GM21723 (cell line): ENCODE data around the gene COPG2.

Experiments
- ATAC-seq: cut with Tn5 transposase; IDR thresholded peaks from one replicate; pipeline ENCODE4 v1.9.1; 2021; ENCODE audit warnings: mild to moderate bottlenecking, moderate library complexity; ENCODE audit not compliant: unreplicated experiment

Gene COPG2

GRCh38 chr7:130476297-130477150, 192.0 kb downstream of the COPG2 start:
- ATAC-seq, result peak; percentile 95

GRCh38 chr7:130475776-130476175, 192.8 kb downstream of the COPG2 start:
- ATAC-seq, result no peak

- no peak for ATAC-seq
These were observed 194.7 kb downstream of the COPG2 start for GRCh38 chr7:130473876-130474275.

- ATAC-seq, result no peak
These were observed 195.3 kb downstream of the COPG2 start for GRCh38 chr7:130473289-130473688.

- no peak for ATAC-seq
These were observed 196.6 kb downstream of the COPG2 start for GRCh38 chr7:130471974-130472373.

- no peak for ATAC-seq
These were observed 199.9 kb downstream of the COPG2 start for GRCh38 chr7:130468612-130469011.

GRCh38 chr7:130463553-130464434, 204.8 kb downstream of the COPG2 start:
- ATAC-seq, result no peak

GRCh38 chr7:130461272-130461671, 207.3 kb downstream of the COPG2 start:
- no peak for ATAC-seq

GRCh38 chr7:130458257-130458656, 210.3 kb downstream of the COPG2 start:
- peak; percentile 54 for ATAC-seq
